OCI-LY3 (cell line): Measurements from ENCODE around the gene AMACR.
"Not testable (repeated sequence)": the region's sequence is repeated elsewhere in the genome, so short reads cannot be mapped to it uniquely, and the experiment has no call there.

Experiments
- H2AFZ ChIP-seq: fragments of 200-600, 300-600 bp; shearing (Covaris generic); 2 replicates; pipeline ENCODE4 v1.6.0; 2014; ENCODE audit warnings: antibody characterized with exemption, low read depth, low read length
- H3K27ac ChIP-seq: fragments of 200-600, 300-600 bp; sonication (generic); 2 replicates; pipeline ENCODE4 v1.5.1; 2014; ENCODE audit warnings: mild to moderate bottlenecking, low read length, moderate library complexity, mixed read lengths
- H3K27me3 ChIP-seq: fragments of 200-600, 300-600 bp; sonication (generic); 2 replicates; pipeline ENCODE4 v1.6.1; 2014; ENCODE audit warnings: low read depth, low read length, mixed read lengths
- H3K36me3 ChIP-seq: fragments of 200-600, 300-600 bp; sonication (generic); replicated peaks from 2 replicates; pipeline ENCODE3; 2014; ENCODE audit warnings: low read depth, low read length, mixed read lengths
- H3K4me1 ChIP-seq: fragments of 300-600, 200-600 bp; sonication (generic); 2 replicates; pipeline ENCODE4 v1.6.1; 2014; ENCODE audit warnings: low read length, mixed read lengths
- H3K4me2 ChIP-seq: fragments of 200-600, 300-600 bp; sonication (generic); 2 replicates; pipeline ENCODE4 v1.6.1; 2014; ENCODE audit warnings: low read length, mixed read lengths
- H3K4me3 ChIP-seq: fragments of 300-600, 200-600 bp; sonication (generic); 2 replicates; pipeline ENCODE4 v1.5.1; 2014; ENCODE audit warnings: antibody characterized with exemption, mild to moderate bottlenecking, low read length, moderate library complexity
- H3K79me2 ChIP-seq: fragments of 300-600, 200-600 bp; shearing (Covaris generic); 2 replicates; pipeline ENCODE4 v1.6.1; 2014; ENCODE audit warnings: mild to moderate bottlenecking, low read length, mixed read lengths
- H3K9ac ChIP-seq: fragments of 300-600, 200-600 bp; shearing (Covaris generic); 2 replicates; pipeline ENCODE4 v1.6.0; 2014; ENCODE audit warnings: mild to moderate bottlenecking, low read length, moderate library complexity
- H3K9me3 ChIP-seq: fragments of 200-600, 300-600 bp; shearing (Covaris generic); 2 replicates; pipeline ENCODE4 v1.6.1; 2014; ENCODE audit warnings: low read length, mixed read lengths; ENCODE audit not compliant: insufficient read depth
- H4K20me1 ChIP-seq: fragments of 200-600, 300-600 bp; sonication (generic); 2 replicates; pipeline ENCODE4 v1.6.1; 2016; ENCODE audit warnings: low read length, mixed read lengths; ENCODE audit not compliant: insufficient read depth
- EZH2phosphoT487 ChIP-seq: fragments of 200-600 bp; shearing (Covaris generic); IDR thresholded peaks from 2 replicates; pipeline ENCODE4 v1.6.1; 2018; ENCODE audit warnings: antibody characterized with exemption, mixed run types, low read depth
- TF ChIP-seq, protein P1 (sequence below): fragments of 200-600, 300-600 bp; sonication (generic); IDR thresholded peaks from 2 replicates; pipeline ENCODE4 v1.5.1; 2014; ENCODE audit warnings: antibody characterized with exemption, low read length, low read depth

AMACR gene

DNA sequence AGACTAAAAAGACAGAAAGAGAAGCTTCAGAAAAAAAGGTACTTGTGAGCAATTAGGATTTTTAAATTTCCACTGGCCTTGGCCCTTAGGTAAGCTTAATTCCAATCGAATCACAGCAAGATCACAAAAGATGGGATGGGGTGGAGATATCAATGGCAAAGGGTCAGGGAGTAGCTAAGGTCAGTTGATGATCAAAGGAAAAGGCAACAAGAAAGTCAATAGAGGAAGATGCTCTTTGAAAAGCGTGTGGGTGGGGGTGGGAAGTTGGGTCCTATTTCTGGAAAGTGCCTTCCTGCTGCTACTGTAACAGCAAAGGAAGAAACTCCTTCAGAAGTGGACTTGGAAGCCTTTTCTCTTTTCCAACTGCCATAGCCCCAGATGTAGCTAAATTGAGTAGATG is 27.9 kb upstream of the AMACR start:
- H3K27me3 ChIP-seq: no peaks in the 10 kb centered on the region
- TF ChIP-seq, protein P1, sequence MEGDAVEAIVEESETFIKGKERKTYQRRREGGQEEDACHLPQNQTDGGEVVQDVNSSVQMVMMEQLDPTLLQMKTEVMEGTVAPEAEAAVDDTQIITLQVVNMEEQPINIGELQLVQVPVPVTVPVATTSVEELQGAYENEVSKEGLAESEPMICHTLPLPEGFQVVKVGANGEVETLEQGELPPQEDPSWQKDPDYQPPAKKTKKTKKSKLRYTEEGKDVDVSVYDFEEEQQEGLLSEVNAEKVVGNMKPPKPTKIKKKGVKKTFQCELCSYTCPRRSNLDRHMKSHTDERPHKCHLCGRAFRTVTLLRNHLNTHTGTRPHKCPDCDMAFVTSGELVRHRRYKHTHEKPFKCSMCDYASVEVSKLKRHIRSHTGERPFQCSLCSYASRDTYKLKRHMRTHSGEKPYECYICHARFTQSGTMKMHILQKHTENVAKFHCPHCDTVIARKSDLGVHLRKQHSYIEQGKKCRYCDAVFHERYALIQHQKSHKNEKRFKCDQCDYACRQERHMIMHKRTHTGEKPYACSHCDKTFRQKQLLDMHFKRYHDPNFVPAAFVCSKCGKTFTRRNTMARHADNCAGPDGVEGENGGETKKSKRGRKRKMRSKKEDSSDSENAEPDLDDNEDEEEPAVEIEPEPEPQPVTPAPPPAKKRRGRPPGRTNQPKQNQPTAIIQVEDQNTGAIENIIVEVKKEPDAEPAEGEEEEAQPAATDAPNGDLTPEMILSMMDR: no peak
- no peak for TF ChIP-seq EZH2phosphoT487

GRCh38 chr5:34034534-34035327 is 26.9 kb upstream of the AMACR start:
- no peaks in the 10 kb centered on the region for H3K36me3 ChIP-seq
- TF ChIP-seq, protein P1: no peak
- no peak for TF ChIP-seq EZH2phosphoT487
- H3K27ac ChIP-seq: no peak overlapping the region
- no peak overlapping the region for H3K4me3 ChIP-seq
- H3K9ac ChIP-seq: no peak overlapping the region
- no peaks in the 10 kb centered on the region for H3K9me3 ChIP-seq
- H3K4me1 ChIP-seq: no peaks in the 10 kb centered on the region
- no peaks in the 10 kb centered on the region for H3K27me3 ChIP-seq
- H2AFZ ChIP-seq: no peak overlapping the region
- H3K4me2 ChIP-seq: no peak overlapping the region
- H4K20me1 ChIP-seq: no peaks in the 10 kb centered on the region
- no peaks in the 10 kb centered on the region for H3K79me2 ChIP-seq

More for the DNA sequence above, 27.9 kb upstream of the AMACR start:
- no peaks in the 10 kb centered on the region for H3K36me3 ChIP-seq
- H3K9ac ChIP-seq: no peak overlapping the region
- no peak overlapping the region for H3K4me2 ChIP-seq
- no peaks in the 10 kb centered on the region for H3K79me2 ChIP-seq
- H2AFZ ChIP-seq: no peak overlapping the region
- H3K4me3 ChIP-seq: no peak overlapping the region
- no peaks in the 10 kb centered on the region for H3K4me1 ChIP-seq
- no peaks in the 10 kb centered on the region for H4K20me1 ChIP-seq
- no peak overlapping the region for H3K27ac ChIP-seq
- H3K9me3 ChIP-seq: no peaks in the 10 kb centered on the region

- TF ChIP-seq, protein P1: no peak
- TF ChIP-seq EZH2phosphoT487: no peak
- H3K27ac ChIP-seq: no peak overlapping the region
- H3K4me1 ChIP-seq: no peaks in the 10 kb centered on the region
- no peak overlapping the region for H3K4me3 ChIP-seq
- H2AFZ ChIP-seq: no peak overlapping the region
- H3K4me2 ChIP-seq: no peak overlapping the region
- no peaks in the 10 kb centered on the region for H3K27me3 ChIP-seq
- H3K9me3 ChIP-seq: no peaks in the 10 kb centered on the region
- no peaks in the 10 kb centered on the region for H3K79me2 ChIP-seq
- no peaks in the 10 kb centered on the region for H4K20me1 ChIP-seq
- H3K9ac ChIP-seq: no peak overlapping the region
- no peaks in the 10 kb centered on the region for H3K36me3 ChIP-seq
These were observed 24.1 kb upstream of the AMACR start for GRCh38 chr5:34031966-34032365.

DNA sequence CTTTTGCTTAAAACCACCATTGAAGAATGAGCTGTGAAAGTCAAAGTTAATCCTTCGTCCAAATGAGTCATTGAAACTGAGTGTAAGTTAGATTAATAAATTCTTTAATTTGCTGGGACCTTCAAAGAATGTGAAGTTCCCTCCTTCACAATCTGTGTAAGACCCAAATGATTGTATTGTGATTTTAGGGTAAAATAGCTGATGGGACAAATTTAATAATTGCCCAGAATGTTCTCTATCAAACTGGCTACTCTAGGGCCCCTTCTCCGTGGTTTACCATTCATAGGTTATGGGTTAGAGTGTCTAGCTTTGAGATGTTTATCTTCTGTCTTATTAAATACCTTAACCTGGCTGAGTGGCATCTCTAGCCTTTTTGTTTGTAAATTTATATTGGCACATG is 23.3 kb upstream of the AMACR start:
- Histone ChIP-seq H3K4me3 (no peak overlapping the region), H2AFZ (no peak overlapping the region), H3K9ac (no peak overlapping the region), H3K79me2 (no peaks in the 10 kb centered on the region), H3K27ac (no peak overlapping the region), H3K4me2 (no peak overlapping the region), H3K27me3 (no peaks in the 10 kb centered on the region), H3K36me3 (no peaks in the 10 kb centered on the region), H3K4me1 (no peaks in the 10 kb centered on the region), H3K9me3 (no peaks in the 10 kb centered on the region), H4K20me1 (no peaks in the 10 kb centered on the region)
- no peak for TF ChIP-seq EZH2phosphoT487
- TF ChIP-seq, protein P1: no peak

DNA sequence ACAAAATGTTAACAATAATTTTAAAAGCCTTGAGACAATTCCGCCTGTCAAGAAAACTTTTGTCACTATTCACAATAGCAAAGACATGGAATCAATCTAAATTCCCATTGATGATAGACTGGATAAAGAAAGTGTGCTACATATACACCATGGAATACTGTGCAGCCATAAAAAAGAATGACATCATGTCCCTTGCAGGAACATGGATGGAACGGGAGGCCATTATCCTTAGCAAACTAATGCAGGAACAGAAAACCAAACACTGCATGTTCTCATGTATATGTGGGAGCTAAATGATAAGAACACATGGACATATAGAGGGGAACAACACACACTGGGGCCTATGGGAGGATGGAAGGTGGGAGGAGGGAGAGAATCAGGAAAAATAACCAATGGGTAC is 22.7 kb upstream of the AMACR start:
- not testable (repeated sequence) for H3K9me3 ChIP-seq, H4K20me1 ChIP-seq, H3K4me1 ChIP-seq, H2AFZ ChIP-seq, H3K27ac ChIP-seq, H3K27me3 ChIP-seq, H3K79me2 ChIP-seq, H3K36me3 ChIP-seq, H3K4me2 ChIP-seq, H3K9ac ChIP-seq, H3K4me3 ChIP-seq
